ENCODE measurements around the gene ADK. TPM values are rescaled to one million over a fixed set of nuclear protein-coding genes. Genes with fewer than 3 reads are reported as not detected.

Gene ADK
- total and polyA plus RNA-seq, 2 of the 4 experiments (the other 2 are of a cell fraction) = 30.6 to 40.9 TPM

GRCh38 chr10:74167443-74167842 lies 16.4 kb downstream of the ADK start:
- dilution Hi-C loops (cut with HindIII; ENCODE audit: low sequenced_read_pairs, unreplicated experiment) = no loop called here
- Histone ChIP-seq H4K5ac (ENCODE audit: low read depth, low read length) (no peak overlapping the region), H3K4me1 (ENCODE audit: control insufficient read depth, insufficient read depth, low read length) (peaks cover 4% of the 10 kb centered on the region; the same call in 1 of the 2 replicates), H2AK9ac (replicated peaks; ENCODE audit: low read depth, low read length, poor library complexity) (no peak overlapping the region), H3K23ac (ENCODE audit: low read depth, low read length) (0 out of 2 replicates have a peak overlapping the region, but pooled peaks have one; percentile 63), H3K27me3 (ENCODE audit: control insufficient read depth, insufficient read depth, low read length) (no peaks in the 10 kb centered on the region), H4K8ac (ENCODE audit: low read depth in 2 of 2, low read length in 2 of 2) (no peak overlapping the region), H3K36me3 (ENCODE audit: control insufficient read depth, insufficient read depth, low read length) (no peaks in the 10 kb centered on the region), H2BK20ac (ENCODE audit: low read depth, low read length) (no peak overlapping the region), H2BK15ac (ENCODE audit: low read depth, low read length) (0 out of 3 replicates have a peak overlapping the region, but pooled peaks have one; percentile 73), H3K9me1 (ENCODE audit: insufficient read depth, low read length) (peaks cover 5% of the 10 kb centered on the region; the same call in 1 of the 2 replicates), H3K9ac (ENCODE audit: low read depth, low read length) (no peak overlapping the region), H3K27ac (ENCODE audit: insufficient read depth, low read length) (no peak overlapping the region), H2AK5ac (ENCODE audit: low read depth, low read length) (no peak overlapping the region), H3K18ac (ENCODE audit: low read depth, low read length) (no peak overlapping the region), H3K4me2 (ENCODE audit: low read depth, low read length) (no peak overlapping the region), H3K79me1 (ENCODE audit: low read depth in 1 of 2, low read length in 2 of 2) (peaks cover 9 to 14% of the 10 kb centered on the region in 2 experiments), H3K4me3 (ENCODE audit: insufficient read depth, low read depth, low read length) (no peak overlapping the region), H3K9me3 (ENCODE audit: control insufficient read depth, insufficient read depth, low read length) (no peaks in the 10 kb centered on the region), H2AFZ (replicated peaks; ENCODE audit: low read length, poor library complexity) (no peak overlapping the region), H4K91ac (ENCODE audit: insufficient read depth, low read depth, low read length) (no peak overlapping the region), H3K56ac (ENCODE audit: extremely low read depth, insufficient read depth, low read length) (no peak overlapping the region), H2BK120ac (ENCODE audit: low read depth, low read length) (no peak overlapping the region), H4K20me1 (ENCODE audit: insufficient read depth, low read length) (no peaks in the 10 kb centered on the region), H3K4ac (ENCODE audit: low read depth, low read length) (no peak overlapping the region), H3K14ac (replicated peaks; ENCODE audit: low read depth, low read length) (peak overlapping the region; percentile 3; the same call in 1 of the 2 replicates), H2BK5ac (ENCODE audit: low read depth, low read length, poor library complexity, severe bottlenecking) (no peak overlapping the region)
- ChIA-PET CTCF (no interaction called here), POLR2A (ENCODE audit: unreplicated experiment) (no interaction called here)
- intact Hi-C loops (cut with micrococcal nuclease) = no loop called here
- DNase-seq = no peak
- in situ Hi-C loops (cut with MboI; ENCODE audit: low sequenced_read_pairs) = no loop called here
- no TSS peak for BruUV-seq (replicated peaks)
- ATAC-seq (ENCODE audit: low read depth) = no peak
- WGBS, 2 experiments (ENCODE audit: extremely low coverage in 2 of 2, insufficient read length in 1 of 2) = no CpG with 5 or more reads among the region's 1 CpG
- TF ChIP-seq SMC3 (IDR thresholded peaks at IDR 0.05; ENCODE audit: low read depth, low read length) (no peak), RAD21 (IDR thresholded peaks at IDR 0.05; ENCODE audit: low read length) (no peak), POLR2A (IDR thresholded peaks at IDR 0.05; ENCODE audit: low read depth, low read length) (no peak), MAZ (IDR thresholded peaks at IDR 0.05; ENCODE audit: borderline replicate concordance, low read depth, low read length) (no peak), CHD1 (IDR thresholded peaks at IDR 0.05; ENCODE audit: low read depth, low read length) (no peak), MAFK (IDR thresholded peaks at IDR 0.05; ENCODE audit: low read depth, low read length) (no peak), FOS (IDR thresholded peaks at IDR 0.05; ENCODE audit: low read depth, low read length) (no peak), RCOR1 (IDR thresholded peaks at IDR 0.05; ENCODE audit: insufficient replicate concordance, low read length) (no peak), RFX5 (IDR thresholded peaks at IDR 0.05; ENCODE audit: low read depth, low read length) (no peak), CTCF (conservative IDR thresholded peaks at IDR 0.05; ENCODE audit: low read depth, low read length) (no peak), CEBPB (IDR thresholded peaks at IDR 0.05; ENCODE audit: low read depth, low read length) (no peak), NFE2L2 (IDR thresholded peaks at IDR 0.05; ENCODE audit: low read depth, low read length) (no peak), BHLHE40 (IDR thresholded peaks at IDR 0.05; ENCODE audit: low read depth, low read length) (no peak), MXI1 (IDR thresholded peaks at IDR 0.05; ENCODE audit: borderline replicate concordance, low read depth, low read length) (no peak)
- TF ChIP-seq, protein P1, sequence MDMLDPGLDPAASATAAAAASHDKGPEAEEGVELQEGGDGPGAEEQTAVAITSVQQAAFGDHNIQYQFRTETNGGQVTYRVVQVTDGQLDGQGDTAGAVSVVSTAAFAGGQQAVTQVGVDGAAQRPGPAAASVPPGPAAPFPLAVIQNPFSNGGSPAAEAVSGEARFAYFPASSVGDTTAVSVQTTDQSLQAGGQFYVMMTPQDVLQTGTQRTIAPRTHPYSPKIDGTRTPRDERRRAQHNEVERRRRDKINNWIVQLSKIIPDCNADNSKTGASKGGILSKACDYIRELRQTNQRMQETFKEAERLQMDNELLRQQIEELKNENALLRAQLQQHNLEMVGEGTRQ (IDR thresholded peaks at IDR 0.05; ENCODE audit: low read depth, low read length) = no peak
- TF ChIP-seq, protein P2, sequence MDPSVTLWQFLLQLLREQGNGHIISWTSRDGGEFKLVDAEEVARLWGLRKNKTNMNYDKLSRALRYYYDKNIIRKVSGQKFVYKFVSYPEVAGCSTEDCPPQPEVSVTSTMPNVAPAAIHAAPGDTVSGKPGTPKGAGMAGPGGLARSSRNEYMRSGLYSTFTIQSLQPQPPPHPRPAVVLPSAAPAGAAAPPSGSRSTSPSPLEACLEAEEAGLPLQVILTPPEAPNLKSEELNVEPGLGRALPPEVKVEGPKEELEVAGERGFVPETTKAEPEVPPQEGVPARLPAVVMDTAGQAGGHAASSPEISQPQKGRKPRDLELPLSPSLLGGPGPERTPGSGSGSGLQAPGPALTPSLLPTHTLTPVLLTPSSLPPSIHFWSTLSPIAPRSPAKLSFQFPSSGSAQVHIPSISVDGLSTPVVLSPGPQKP (IDR thresholded peaks at IDR 0.05; ENCODE audit: borderline replicate concordance, low read depth, low read length) = no peak

Measured in IMR-90 (cell line).